Measurements from ENCODE around the gene PRUNE2. TPM values are rescaled to one million over a fixed set of nuclear protein-coding genes. Genes with fewer than 3 reads are reported as not detected.

Gene PRUNE2
- polyA plus RNA-seq, 1 of the 3 experiments (the other 2 are of a cell fraction) = 13.0 TPM

- no peak for TF ChIP-seq YY1 (IDR thresholded peaks at IDR 0.05; ENCODE audit: low read depth)
- TF ChIP-seq RCOR1 (IDR thresholded peaks at IDR 0.05; ENCODE audit: low read length) = no peak
- TF ChIP-seq EP300 (IDR thresholded peaks at IDR 0.05; ENCODE audit: borderline replicate concordance in 1 of 2, low read depth in 1 of 2, low read length in 1 of 2) = no peak
- TF ChIP-seq IRF3 (IDR thresholded peaks at IDR 0.05; ENCODE audit: low read depth, low read length) = no peak
- no peak for TF ChIP-seq FOXM1 (IDR thresholded peaks at IDR 0.05; ENCODE audit: low read depth)
- TF ChIP-seq NRF1 (IDR thresholded peaks at IDR 0.05; ENCODE audit: low read depth, low read length) = no peak
- no peak for TF ChIP-seq ELF1 (IDR thresholded peaks at IDR 0.05)
- TF ChIP-seq TCF12 (IDR thresholded peaks at IDR 0.05) = no peak
- TF ChIP-seq TEAD4 (IDR thresholded peaks at IDR 0.05; ENCODE audit: borderline replicate concordance, insufficient read depth) = no peak
- no peak for TF ChIP-seq RXRA (IDR thresholded peaks at IDR 0.05; ENCODE audit: borderline replicate concordance, low read depth)
- no peak for TF ChIP-seq TAF1 (IDR thresholded peaks at IDR 0.05; ENCODE audit: borderline replicate concordance, low read depth, low read length)
- TF ChIP-seq MXI1 (IDR thresholded peaks at IDR 0.05; ENCODE audit: low read depth, low read length) = no peak
- no peak for TF ChIP-seq REST (IDR thresholded peaks at IDR 0.05; ENCODE audit: low read depth, low read length)
- no peak for TF ChIP-seq RFX5 (IDR thresholded peaks at IDR 0.05; ENCODE audit: low read length)
- TF ChIP-seq ZBTB33 (IDR thresholded peaks at IDR 0.05; ENCODE audit: borderline replicate concordance, low read depth) = no peak
- TF ChIP-seq FOSL2 (IDR thresholded peaks at IDR 0.05; ENCODE audit: borderline replicate concordance, low read depth) = no peak
- no peaks in the 10 kb centered on the region for H3K36me3 ChIP-seq (replicated peaks in 1 of 2; ENCODE audit: control insufficient read depth in 1 of 2, insufficient read depth in 2 of 2, low read length in 1 of 2)
- H3K4me2 ChIP-seq = no peak overlapping the region
- no peaks in the 10 kb centered on the region for H3K9me3 ChIP-seq
- H4K20me1 ChIP-seq (ENCODE audit: insufficient read depth) = no peaks in the 10 kb centered on the region
- no peak overlapping the region for H3K27ac ChIP-seq (ENCODE audit: low read depth in 2 of 2, low read length in 1 of 2)
- peaks cover 8% of the 10 kb centered on the region; the same call in 1 of the 2 replicates for H3K27me3 ChIP-seq (ENCODE audit: insufficient read depth)
- no peak for DNase-seq
- CTCF ChIA-PET = no interaction called here
- H3K9me2 ChIP-seq = no peaks in the 10 kb centered on the region
- no peak overlapping the region for H3K4me3 ChIP-seq (ENCODE audit: low read depth in 2 of 2, low read length in 1 of 2)
- H3F3A ChIP-seq (replicated peaks; ENCODE audit: insufficient read depth) = no peaks in the 10 kb centered on the region
- H2AFZ ChIP-seq (ENCODE audit: low read depth) = no peak overlapping the region
- H3K4me1 ChIP-seq (ENCODE audit: control insufficient read depth in 1 of 2, insufficient read depth in 2 of 2, low read depth in 1 of 2, low read length in 1 of 2) = no peaks in the 10 kb centered on the region
- no peak overlapping the region for H3K9ac ChIP-seq
- no peaks in the 10 kb centered on the region for H3K79me2 ChIP-seq (ENCODE audit: insufficient read depth)
- POLR2A ChIA-PET = no interaction called here
Measured at GRCh38 chr9:76619197-76619596, 286.7 kb downstream of the PRUNE2 start.
